ENCODE data around the gene NEUROD2.

Gene NEUROD2

GRCh38 chr17:39618246-39618913 lies 10.7 kb upstream of the NEUROD2 start:
- DNase-seq = no peak

GRCh38 chr17:39617446-39618245 lies 9.9 kb upstream of the NEUROD2 start:
- DNase-seq = peak; percentile 88

GRCh38 chr17:39617100-39617445 lies 9.4 kb upstream of the NEUROD2 start:
- DNase-seq = no peak

GRCh38 chr17:39615434-39615833 lies 7.7 kb upstream of the NEUROD2 start:
- DNase-seq = no peak

DNA sequence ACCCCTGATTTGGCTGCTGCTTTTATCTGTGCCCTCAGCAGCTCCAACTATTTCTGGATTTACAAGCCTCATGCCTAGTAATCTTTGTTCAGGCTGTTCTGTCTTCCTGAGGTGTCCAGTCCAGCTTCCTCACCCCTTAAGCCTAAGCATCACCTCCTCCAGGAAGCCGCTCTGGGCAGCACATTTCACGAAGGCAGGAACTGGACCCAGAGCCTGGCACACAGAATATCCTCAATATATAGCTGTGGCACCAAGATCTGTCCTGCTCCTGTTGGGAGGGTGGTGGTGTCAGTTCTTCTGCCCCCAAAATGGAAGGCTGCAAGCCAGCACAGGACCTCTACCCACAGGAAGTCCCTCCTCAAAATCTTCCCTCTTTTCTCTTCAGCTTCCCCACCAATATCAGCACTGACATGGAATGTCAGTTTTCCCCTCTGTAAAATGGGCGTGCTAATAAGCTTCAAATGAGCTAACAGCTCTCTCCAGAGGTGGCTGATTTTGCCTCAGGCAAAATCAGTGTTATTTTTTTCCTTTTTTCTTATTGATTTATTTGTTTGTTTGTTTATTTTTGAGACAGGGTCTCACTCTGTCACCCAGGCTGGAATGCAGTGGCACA lies 6.9 kb upstream of the NEUROD2 start:
- no peak for DNase-seq

GRCh38 chr17:39612935-39613464 lies 5.3 kb upstream of the NEUROD2 start:
- no peak for DNase-seq

GRCh38 chr17:39612291-39612894 lies 4.7 kb upstream of the NEUROD2 start:
- no peak for DNase-seq

DNA sequence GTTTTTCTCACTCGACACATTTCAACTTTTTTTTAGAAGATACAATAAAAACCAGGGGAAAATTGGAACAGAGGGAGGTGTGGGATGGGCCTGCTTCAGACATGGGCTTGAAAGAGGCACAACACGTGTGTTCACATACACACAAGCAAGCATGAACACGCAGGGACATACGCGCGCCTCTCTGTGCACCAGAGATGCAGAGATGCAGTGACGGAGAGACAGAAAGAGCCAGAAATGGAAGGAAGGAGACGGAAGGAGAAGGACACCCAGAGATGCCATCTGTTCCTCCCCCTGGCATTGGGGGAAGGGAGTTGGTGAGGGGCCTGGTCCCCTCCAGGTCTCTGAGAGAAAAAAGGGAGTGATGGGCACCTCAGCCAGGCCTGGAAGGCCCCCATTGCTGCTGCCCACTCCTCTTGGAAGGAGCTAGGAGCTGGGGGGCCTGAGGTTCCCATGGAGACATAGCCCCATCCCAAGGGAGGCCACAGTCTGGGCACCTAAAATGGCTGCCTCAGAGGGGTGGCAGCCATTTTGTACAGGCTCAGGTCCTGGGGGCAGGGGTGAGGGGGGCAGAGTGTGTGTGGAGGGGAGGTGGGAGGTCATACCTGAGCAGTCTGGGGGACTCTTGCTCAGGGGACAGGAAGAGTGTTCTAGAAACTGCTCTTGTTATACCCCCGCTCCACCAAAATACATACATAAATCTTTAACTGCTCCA lies 3.8 kb upstream of the NEUROD2 start:
- no peak for DNase-seq

GRCh38 chr17:39609416-39610025 lies 1.8 kb upstream of the NEUROD2 start:
- DNase-seq = no peak

DNA sequence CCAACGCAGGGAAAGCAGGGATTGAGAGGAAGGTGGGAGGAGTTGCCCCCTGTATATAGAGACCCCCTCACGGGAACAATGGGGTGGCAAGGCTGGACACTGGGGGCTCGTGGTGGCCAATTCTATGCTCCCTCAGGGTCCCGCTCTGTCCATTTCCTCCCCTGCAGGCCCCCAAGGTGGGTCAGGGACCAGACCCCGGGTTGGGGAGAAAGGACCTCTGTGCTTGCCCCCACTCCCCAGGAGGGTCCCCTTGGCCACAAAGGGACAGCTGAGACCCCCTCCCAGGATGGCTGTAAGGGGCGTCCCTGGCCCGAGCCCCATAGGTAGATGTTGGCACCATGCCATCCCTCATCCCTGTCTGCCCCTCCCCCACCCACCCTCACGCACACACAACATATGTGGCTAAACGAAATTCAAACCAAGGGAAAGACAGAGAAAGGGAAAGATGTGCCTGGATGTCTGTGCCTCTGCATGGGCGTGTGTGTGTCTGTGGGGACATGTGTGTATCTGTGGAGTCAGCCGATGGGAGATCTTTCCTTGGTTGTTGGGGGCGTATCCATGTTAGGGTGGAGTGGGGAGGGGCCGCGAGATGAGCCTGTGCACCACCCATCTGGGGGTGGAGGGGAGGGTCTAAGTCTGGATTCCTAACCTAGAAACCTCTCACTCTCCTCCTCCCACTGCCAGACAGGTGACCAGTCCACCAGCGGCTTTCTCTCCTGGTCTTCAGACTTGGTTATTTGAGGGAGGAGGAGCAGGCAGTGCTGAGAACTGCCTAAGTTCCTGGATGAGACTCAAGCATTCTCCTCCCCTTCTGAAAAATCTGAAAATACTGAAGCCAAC lies 642 bp upstream of the NEUROD2 start:
- DNase-seq = no peak

- DNase-seq = no peak
These were observed 466 bp downstream of the NEUROD2 start for GRCh38 chr17:39607057-39607850.

GRCh38 chr17:39606434-39607056 lies 1.2 kb downstream of the NEUROD2 start:
- DNase-seq = no peak

DNA sequence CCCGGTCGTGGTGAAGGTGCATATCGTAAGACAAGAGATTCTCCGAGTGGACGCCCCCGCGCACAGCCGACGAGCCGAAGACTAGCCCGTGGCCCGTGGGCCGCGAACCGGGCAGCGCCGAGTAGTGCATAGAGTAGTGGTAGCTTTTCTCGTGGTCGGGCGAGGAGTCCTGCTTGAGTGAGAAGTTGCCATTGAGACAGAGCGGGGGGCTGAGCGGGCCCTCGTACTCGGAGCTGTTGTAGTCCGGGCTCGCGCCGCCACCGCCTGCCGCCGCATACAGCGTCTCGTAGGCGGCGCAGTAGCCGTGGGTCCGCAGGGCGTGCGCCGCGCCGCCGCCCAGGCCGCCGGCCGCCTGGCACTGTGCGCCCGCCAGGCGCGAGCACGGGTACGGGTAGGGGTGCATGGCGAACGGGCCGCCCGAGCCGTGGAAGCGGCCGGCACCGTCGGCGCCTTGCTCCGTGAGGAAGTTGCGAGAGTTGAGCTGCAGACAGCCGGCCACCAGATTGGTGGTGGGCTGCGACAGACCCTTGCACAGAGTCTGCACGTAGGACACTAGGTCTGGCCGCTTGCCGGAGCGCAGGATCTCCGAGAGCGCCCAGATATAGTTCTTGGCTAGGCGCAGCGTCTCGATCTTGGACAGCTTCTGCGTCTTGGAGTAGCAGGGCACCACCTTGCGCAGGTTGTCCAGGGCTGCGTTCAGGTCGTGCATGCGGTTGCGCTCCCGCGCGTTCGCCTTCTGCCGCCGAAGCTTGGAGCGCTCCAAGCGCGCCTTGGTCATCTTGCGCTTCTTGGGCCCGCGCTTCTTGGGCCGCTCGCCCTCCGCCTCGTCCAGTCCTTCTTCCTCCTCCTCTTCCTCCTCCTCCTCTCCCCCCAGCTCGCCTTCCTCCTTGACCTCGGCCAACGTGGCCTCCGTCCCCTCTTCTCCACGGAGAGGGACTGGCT lies 2.0 kb downstream of the NEUROD2 start:
- no peak for DNase-seq

GRCh38 chr17:39604911-39605491 lies 2.7 kb downstream of the NEUROD2 start:
- no peak for DNase-seq

DNA sequence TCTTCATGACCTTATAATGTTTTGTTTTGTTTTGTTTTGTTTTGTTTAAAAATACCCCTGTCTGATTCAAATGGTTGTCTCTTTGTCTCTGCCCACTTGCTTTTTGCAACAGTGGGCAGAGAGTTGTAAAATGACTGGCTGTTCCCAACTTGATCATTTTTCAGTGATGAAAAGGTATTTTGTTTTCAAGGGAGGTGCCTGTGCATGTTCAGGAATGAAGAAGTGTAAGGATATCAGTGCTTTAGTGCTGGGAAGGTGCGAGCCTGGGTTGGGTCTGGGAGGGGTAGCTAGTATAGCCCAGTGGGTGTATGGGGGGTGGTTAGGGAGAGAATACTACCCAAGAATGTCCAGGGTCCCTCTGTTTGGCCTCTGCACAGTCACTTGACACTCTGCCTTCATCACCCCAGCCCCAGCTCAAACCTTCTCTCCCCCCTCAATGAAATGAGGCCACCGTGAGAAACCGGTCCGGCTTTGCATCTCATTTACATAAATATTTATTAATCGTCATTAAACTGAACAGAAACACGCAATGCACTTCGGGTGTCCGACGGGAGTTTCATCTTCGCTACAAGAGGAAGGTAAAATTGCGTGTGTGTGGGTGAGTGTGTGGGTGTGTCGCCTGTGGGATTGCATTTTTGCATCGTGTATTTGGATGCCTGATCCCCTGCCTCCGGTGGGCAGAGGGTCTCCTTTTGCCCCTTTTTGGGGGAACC lies 4.3 kb downstream of the NEUROD2 start:
- no peak for DNase-seq

GRCh38 chr17:39602533-39603303 lies 5.0 kb downstream of the NEUROD2 start:
- DNase-seq = no peak

All from NCI-H774 (cell line).